NCI-H2227 (cell line): ENCODE data around the gene PTCSC3.

Experiments used
- DNase-seq: peaks from one replicate; lab custom pipeline; 2025; ENCODE audit not compliant: unreplicated experiment; lab: John Stamatoyannopoulos, UW

Gene PTCSC3

DNA sequence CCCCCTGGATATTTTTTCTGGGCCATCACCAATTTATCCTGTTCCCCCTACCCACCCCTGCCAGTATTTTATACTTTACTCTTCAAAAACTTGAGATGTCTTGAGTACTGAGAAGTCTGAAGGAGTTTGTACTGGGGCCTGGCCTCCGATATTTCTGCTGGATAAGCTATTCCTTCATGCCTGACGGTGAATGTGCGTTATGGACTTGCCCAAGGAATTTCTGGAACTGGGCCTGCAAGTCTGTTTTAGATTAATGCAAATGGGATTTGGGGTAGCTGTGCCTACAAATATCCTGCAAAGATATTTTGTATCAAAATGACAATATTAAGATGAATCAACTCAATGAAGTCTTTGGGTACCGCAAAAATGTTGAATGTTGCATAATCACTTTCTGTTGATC is at the start of gene PTCSC3:
Gene PTCSC3 (minus strand): TSS at position 199 of the 400 bp plus-strand sequence.
- DNase-seq, result no peak

DNA sequence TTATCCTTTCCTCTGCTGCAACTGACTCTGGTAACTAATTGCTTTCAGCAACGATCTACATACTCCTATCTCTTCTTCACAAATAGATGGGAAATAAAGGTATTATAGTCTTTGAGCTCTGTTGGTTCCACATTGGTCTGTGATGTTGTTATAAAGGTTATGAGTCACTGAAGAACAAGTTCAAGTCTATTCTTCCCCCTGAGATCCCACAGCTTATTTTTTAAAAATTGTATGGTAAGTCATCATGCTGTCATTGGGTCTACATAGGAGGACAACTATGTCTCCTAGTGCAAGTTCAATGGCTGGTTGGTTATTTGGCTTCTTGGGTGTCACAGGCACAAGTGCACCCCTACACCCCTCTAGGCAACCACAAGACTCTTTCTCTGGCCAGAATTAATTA is 49.6 kb upstream of the PTCSC3 start:
- no peak for DNase-seq

DNA sequence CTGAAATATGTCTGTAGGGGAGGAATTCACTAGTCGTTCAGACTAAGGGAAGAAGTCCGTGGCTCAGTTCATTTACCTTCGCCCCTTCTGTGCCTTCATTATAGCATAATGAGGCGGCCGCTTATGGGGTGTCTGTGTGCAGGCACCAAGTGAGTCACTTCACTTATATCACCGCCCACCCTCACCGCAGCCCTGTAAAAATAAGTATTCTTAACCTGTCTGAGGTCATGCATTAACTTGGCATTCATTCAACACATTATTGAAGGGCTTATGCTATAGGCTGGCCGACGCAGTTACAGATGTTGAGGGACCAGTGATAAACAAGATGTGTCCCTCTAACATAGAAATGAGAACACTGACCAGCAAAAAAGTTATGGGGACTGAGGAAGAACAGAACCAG is 47.7 kb upstream of the PTCSC3 start:
- no peak for DNase-seq

DNA sequence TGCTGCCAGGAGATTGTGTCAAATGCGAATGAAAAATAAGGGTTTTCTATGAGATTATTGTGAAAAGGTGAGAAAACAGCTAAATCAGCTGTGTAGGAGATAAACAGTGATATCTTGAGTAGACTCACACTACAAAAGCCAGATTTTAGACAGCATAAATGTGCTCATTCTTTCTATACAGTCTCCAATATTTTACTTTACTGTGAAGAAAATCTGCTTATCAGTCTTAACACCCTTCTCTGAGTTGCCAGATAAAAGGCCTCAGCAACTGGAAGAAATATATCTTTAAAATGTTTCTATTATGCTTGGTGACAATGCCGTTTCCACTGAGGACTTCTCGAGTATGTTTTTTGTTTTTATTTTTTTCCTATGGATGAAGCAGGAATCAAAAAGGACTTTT is 47.0 kb upstream of the PTCSC3 start:
- DNase-seq, result no peak

DNA sequence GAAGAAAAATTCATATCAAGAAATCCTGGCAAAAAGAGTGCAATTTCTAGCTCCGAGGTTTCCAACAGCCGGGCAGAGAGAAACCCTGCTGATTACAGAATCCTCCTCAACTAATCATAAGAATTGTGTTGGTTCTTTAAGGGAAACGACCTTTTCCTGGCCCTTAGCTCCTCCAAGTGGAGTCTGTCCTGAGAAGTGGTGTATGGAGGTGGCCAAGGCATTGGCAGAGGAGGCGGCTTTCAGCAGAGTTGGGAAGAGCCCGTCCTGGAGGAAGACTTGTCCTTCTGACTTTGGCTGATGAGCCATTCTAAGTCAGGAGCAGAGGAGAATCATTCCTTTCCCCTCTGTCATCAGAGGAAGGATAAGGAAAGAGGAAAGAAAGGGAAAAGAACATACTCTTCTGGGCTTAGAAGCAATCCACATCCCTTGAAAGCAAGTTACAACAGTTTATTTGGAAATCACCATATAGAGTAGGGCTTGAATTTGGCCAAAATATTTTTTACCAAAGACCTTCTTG is 46.5 kb upstream of the PTCSC3 start:
- no peak for DNase-seq

DNA sequence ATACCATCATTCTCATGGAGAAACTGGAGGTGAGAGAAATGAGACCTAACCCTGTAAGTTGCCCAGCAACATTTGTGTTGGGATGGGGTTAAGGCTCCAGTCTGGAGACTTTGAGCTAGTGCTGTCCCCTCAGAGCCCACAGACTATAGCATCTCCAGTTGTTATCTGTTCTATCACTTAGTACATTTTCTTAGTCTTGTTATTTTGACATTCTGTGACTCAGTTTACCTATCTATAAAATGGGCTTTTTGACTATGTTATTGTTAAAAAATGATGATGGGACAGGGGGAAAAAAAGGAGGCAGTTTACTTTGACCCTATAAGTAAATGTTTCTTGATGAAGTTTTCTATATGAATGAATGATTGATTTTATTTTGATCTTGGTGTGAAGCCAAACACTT is 45.8 kb upstream of the PTCSC3 start:
- DNase-seq, result no peak

DNA sequence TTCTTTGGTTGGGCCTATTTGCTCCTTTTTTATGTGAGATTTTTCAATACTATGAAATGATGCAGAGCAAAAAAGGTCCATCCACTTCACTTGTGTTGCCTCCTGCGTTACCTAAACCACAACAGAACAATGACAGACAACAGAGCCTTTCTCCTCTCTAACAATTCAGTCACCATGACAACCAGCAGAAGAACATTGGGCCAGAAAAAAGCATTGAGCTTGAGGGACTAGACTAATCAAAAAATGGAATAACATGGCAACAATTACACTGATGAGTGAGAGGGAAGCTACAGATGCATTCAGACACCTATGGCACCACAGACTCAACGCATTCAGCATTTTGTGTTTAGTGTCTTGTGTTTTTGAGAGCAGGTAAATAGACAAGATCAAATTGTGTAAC is 44.6 kb upstream of the PTCSC3 start:
- peak; percentile 82 for DNase-seq

DNA sequence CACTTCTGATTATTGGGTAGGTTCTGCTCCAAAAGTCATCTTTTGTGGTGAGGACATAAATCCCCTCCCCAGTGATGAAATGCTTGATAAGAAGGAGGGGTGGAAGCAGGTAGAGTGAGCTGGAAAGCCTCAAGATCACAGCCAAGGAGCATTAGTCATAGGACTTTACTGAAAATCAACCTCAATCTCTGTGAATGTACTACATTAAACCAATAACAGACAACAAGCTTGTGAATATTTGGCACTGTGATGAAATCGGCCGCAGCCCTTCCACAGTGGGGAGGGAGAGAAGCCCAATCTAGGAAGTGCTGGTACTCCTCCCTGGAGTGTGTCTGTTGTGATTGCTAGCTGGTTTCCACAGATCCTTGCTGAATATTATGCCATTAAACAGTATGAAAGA is 41.2 kb upstream of the PTCSC3 start:
- DNase-seq, result peak; percentile 51

DNA sequence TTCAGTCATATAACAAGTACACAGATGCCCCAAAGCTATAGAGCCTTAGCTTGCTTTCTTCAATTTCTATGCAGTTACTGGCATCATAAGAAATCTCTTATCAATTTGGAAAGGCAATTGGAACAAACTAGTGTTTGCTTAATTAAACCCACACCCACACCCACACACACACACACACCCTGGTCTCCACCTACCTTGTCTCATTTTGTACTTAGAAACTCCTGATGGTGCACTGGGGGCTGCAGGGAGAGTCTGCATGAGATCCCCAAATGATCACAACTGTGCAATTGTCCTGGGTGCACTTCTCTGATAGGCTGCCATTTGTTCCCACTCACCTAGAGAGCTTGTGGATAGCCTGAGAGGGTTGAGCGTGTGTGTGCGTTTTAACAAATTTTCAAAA is 40.5 kb upstream of the PTCSC3 start:
- DNase-seq, result no peak

DNA sequence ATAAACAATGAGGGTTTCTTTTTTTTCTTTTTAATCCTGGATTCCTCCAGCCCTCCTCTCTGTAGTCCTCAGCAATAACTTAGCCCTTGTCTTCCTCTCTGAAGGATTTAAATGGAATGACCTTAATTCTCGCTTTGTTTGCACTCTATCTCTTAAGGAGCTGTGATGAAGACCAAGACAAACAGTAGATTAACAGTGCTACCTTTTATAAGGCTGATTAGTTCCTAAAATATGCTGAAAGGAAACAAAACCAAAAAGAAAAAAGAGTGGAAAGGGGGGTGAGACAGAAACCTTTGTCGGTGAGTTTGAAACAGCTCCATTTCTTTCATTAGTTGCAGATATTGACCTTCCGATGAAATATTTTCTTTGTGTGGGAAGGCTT is 38.7 kb upstream of the PTCSC3 start:
- no peak for DNase-seq

DNA sequence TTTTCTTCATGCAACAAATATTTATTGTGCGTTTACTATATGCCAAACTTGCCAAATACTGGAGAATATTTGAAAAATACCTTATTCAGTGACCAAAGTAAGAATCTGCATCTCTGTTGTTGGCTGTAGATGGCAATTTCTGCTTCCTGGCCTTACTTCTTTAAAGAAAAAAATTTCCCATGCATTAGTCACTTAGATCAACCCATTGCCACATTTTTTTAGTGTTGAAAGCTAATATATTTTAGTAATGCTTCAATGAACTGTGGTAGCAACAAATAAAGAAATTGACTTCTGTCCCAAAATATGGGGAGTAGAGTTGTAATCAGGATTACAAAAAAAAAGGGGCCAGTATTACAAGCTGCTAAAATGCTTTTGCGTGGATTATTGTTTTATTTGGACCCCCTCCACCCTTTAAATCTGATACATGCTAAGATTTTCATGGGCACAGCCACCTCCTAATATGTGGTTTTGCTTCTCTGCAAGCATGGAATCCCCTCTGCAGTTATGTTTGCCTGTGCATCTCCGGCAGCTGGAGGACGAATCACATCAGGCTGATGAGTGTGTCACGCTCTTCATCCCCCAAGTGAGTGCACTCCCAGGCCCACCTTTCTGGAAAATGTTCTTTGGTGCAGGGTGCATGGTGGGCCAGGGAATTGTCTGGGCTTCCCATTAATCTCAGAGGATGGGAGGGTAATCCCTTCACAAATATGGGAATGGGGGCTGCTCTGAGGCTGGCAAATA is 38.1 kb upstream of the PTCSC3 start:
- DNase-seq, result no peak

DNA sequence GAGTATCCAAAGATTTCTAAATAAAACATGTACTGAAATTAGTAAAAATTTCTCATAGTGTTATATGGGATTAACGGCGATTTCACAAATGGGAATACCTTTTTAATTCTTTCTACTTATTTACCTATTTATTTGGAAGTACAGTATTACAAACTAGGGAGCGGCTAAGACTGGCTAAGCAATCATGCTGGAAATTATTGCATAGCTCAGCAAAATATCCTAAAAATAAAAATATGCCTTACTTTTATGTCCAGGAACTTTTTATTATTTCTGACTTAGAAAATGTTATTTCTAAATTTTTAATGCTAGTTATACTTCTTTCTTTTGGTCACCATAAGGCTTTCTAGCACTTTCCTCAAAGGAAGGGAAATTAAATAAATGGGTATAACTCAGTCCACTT is 36.5 kb upstream of the PTCSC3 start:
- DNase-seq, result no peak

DNA sequence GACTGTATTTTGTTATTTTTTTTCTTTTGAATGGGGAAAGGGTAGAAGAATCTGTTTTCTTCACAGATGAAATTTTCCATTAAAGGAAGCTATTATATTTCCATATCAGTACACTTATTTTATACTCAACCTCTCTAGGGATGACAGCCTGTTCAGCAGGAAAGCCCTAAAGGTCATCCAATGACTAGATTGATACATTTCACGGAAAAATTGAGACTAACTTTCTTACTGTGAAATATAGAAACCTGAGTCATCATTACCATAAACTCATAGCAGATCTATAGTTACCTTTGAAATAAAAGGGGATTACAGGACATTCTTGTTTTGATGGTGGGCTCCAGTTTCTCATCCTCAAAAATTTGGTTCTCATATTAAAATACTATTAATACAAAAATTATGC is 36.1 kb upstream of the PTCSC3 start:
- no peak for DNase-seq

DNA sequence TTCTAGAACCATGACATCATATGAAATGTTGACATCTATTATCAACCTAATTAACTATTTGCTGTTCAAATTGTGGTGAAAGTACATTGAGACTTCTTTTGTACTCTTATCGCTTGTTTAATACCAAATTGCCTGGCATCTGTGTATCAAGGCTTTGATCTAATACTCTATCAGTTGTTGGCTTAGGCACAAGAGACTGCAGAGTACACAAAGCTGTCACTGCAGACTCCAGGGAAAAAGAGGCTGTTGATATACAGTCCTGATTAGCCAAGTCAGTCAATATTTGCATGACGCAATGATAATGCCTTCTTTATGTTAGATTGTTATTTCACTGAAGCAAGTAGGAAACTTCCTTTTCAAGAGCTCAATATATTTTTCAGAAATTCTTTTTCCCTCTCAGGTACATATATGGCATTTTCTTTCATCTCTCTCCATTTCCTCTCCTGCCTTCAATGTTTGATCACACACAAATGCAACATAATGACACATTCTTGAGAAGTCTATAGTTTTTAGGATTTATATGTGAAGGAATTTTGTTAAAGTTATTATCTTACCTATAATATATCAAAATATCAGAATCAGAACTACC is 32.3 kb upstream of the PTCSC3 start:
- DNase-seq, result no peak

DNA sequence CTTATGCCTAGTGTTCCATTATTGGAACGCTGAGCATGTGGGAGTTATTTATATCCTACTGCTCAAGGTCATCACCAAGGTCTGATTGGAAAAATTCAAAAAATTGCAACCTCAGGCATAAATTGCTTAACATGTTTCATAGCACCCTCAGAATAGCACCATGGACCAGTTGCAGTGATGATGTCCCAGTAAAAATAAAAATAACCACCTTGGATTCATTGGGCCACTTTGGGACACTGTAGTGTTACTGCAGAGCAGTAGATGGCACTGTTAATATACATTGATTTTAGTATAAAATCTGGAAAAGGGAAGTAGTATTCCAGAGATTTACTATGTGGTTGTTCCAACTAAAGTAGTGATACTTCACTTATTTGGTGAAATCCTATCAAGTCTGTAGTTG is 31.0 kb upstream of the PTCSC3 start:
- DNase-seq, result no peak

DNA sequence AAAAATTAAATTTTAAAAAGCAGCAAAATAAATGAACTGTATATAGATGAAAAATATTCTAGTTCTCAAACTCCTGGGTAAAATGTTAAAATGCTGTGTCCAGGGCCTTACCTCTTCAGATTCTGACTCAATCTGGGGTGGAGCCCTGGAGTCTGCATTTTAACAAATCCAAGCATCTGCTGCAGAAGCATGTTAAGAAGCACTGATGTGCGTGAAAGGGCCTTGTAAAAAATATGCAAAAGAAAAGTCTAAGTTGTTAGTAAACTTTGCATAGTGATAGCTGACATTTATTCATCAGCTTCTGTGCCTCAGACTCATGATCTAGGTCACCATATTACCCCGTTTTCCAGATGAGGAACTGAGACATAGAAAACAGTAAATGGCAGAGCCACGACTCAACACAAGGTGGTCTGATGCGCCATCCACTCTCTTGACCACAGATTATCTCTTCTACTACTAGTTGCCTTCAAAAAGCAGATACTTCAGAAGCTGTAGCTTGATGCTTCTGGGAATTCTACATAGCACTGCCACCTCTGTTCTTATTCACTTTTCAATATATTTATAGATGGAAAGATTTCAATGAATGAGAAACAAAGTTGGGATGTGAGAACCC is 28.0 kb upstream of the PTCSC3 start:
- DNase-seq, result no peak

DNA sequence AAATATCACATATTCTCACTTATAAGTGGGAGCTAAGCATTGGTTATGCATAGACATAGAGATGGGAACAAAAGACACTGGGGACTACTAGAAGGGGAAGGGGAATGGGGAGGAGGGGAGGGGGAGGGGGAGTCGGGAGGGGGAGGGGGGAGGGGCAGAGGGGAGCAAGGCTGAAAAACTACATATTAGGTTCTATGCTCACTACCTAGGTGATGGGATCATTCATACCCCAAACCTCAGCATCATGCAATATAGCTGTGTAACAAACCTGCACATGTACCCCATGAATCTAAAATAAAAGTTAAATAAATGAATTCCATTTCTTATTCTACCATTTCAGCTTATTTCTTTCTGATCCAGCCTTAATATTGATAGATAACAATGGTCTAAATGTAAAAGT is 21.9 kb upstream of the PTCSC3 start:
- DNase-seq, result no peak

DNA sequence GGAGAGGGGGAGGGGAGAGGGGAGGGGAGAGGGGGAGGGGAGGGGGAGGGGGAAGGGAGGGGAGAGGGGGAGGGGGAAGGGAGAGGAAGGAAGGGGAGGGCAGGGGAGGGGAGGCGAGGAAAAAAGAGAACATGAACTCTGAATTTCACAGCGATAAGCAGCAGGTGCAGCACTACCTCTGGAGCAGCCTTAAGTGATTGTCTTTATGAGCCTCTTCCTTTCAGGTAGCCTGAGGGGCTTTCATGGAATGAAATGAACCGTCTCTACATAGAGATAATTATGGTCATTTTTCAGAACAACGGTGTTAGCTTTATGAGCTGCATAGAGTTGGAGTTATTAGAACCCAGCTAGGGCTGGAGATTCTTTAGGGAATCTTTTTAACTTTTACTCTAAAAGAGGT is 18.1 kb upstream of the PTCSC3 start:
- peak; percentile 22 for DNase-seq

DNA sequence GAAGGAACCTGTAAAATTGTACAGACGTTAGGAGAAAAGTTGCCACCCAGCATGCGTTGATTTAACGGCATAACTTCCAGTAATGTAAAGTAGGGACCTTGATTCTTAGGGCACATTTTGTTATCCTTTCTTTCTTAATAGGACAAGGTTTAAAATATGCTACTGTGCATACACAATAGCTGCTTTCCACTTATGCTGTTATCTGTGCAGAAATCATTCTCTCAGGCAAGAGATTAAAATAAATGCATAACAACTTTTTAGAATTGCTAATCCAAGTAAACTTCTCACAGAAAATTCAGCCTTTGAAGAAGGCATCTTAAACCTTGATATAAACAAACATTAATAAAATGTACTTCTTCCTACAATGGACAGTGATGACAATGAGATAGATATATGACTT is 16.0 kb upstream of the PTCSC3 start:
- DNase-seq, result no peak

DNA sequence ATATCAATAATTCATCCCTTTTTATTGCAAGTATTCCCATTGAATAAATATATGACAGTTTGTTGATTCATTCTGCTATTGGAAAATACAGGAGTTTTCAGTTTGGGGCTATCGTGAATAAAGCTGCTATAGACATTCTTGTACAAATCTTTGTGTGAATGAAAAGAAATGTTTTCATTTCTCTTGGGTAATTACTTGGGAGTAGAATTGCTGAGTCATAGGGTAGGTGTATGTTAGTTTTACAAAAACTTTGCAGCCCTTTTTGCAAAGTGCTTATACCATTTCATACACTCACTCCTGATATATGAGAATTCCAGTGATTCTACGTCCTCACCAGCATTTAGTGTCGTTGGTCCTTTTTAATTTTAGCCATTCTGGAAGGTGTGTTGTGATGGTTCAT is 6.9 kb upstream of the PTCSC3 start:
- no peak for DNase-seq

DNA sequence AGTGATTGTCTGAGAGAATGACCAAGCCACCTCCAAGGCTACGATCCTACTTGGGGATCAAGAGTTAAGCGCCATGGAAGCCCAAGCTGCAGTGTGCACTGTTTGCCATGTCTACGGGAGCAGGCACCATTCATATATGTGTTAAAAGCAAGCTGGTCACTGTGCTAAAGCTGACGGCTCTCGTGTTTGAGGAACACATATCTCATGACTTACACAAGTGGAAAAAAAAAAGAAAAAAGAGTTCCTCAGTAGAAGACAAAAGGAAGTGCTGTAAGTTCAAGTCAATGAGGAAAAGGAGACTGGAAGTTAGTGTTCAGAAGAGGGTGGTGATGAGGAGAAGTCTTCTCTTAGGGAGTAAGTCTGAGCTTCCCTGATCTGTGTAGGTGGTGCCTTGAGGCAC is 4.9 kb upstream of the PTCSC3 start:
- no peak for DNase-seq

DNA sequence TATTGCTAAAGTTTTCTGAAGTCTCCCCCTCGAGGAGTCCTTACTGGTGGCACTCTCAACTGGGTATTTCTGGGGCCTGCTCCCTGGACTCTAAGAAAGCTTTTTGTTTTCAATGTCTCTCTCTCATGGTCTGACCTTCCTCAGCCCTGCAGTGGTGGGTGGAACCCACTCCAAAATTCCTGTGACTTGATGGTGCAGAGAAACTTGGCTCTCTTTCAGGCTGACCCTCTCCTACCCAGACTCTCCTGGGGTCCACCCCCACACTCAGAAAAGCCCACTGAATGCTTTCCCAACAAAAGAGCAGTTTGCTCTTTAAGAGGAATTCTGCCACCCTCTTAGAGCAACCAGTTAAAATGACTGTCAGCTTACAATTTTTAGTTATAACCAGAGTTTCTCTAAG is 967 bp upstream of the PTCSC3 start:
- no peak for DNase-seq
